D721Med (cell line): ENCODE data around the gene POLR2H.

Experiments used
- DNase-seq: peaks from one replicate; pipeline ENCODE4 v3.0.0; 2011; ENCODE audit warnings: low spot score; ENCODE audit not compliant: insufficient read length
- FAIRE-seq: peaks from 2 replicates; lab custom pipeline; 2011; peaks lifted over from hg19 to GRCh38; lab: Jason Lieb, UNC
- TF ChIP-seq, protein P1 (sequence below): IDR thresholded peaks from 2 replicates; pipeline ENCODE4 v1.5.1; 2012; ENCODE audit warnings: mild to moderate bottlenecking, control low read depth; ENCODE audit not compliant: insufficient read depth; ENCODE audit errors: missing control alignments

POLR2H gene

GRCh38 chr3:184409946-184410500 lies 48.5 kb downstream of the POLR2H start:
- TF ChIP-seq, protein P1, sequence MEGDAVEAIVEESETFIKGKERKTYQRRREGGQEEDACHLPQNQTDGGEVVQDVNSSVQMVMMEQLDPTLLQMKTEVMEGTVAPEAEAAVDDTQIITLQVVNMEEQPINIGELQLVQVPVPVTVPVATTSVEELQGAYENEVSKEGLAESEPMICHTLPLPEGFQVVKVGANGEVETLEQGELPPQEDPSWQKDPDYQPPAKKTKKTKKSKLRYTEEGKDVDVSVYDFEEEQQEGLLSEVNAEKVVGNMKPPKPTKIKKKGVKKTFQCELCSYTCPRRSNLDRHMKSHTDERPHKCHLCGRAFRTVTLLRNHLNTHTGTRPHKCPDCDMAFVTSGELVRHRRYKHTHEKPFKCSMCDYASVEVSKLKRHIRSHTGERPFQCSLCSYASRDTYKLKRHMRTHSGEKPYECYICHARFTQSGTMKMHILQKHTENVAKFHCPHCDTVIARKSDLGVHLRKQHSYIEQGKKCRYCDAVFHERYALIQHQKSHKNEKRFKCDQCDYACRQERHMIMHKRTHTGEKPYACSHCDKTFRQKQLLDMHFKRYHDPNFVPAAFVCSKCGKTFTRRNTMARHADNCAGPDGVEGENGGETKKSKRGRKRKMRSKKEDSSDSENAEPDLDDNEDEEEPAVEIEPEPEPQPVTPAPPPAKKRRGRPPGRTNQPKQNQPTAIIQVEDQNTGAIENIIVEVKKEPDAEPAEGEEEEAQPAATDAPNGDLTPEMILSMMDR = no peak
- DNase-seq (no peak), FAIRE-seq (no peak)

GRCh38 chr3:184414418-184415202 lies 53.1 kb downstream of the POLR2H start:
- TF ChIP-seq, protein P1 = no peak
- FAIRE-seq = peak; percentile 69
- no peak for DNase-seq

DNA sequence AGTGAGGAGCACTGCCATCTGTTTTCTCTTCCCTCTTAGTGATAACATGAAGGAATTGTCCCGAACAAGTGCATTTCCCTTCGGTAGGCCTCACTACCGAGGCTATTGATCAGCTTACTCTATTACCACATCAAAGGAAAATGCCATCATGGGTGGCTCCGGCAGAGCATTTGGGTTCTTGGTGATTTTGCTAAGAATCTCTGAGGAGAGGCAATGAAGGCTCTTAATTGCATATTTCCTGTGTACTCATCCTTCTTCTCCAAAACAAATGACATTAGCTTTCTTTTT lies 53.6 kb downstream of the POLR2H start:
- no peak for DNase-seq
- TF ChIP-seq, protein P1 = no peak
- FAIRE-seq = no peak

GRCh38 chr3:184417619-184418327 lies 56.3 kb downstream of the POLR2H start:
- DNase-seq = peak; percentile 31
- TF ChIP-seq, protein P1 = peak; percentile 77
- no peak for FAIRE-seq
